GM23338 (cell line): ENCODE data around the gene TP73. TPM values are rescaled to one million over a fixed set of nuclear protein-coding genes. Genes with fewer than 3 reads are reported as not detected.

ENCODE experiments used
- ATAC-seq: fragments of 200-7000 bp; cut with Tn5 transposase; 3 replicates; pipeline ENCODE4 v1.9.1; 2020
- DNase-seq: peaks from one replicate; pipeline ENCODE4 v3.0.0-alpha.2; 2015; ENCODE audit warnings: low spot score
- H2AFZ ChIP-seq: fragments of 200-600 bp; sonication (generic); 2 replicates; pipeline ENCODE4 v1.8.0; 2016; ENCODE audit warnings: antibody characterized with exemption, mild to moderate bottlenecking, moderate library complexity
- H3F3A ChIP-seq: fragments of 200-600 bp; sonication (generic); replicated peaks from 2 replicates; pipeline ENCODE4 v1.8.0; 2017; ENCODE audit warnings: antibody characterized with exemption, mixed run types, low read depth
- H3K27ac ChIP-seq: fragments of 200-600 bp; sonication (generic); 2 replicates; pipeline ENCODE4 v1.6.1; 2016; ENCODE audit warnings: low read depth
- H3K27me3 ChIP-seq: fragments of 200-600 bp; sonication (generic); 2 replicates; pipeline ENCODE4 v1.8.0; 2016; ENCODE audit warnings: mild to moderate bottlenecking, mixed run types, moderate library complexity; ENCODE audit not compliant: insufficient read depth
- H3K36me3 ChIP-seq: fragments of 200-600 bp; sonication (generic); 2 replicates; pipeline ENCODE4 v1.8.0; 2016; ENCODE audit warnings: mild to moderate bottlenecking; ENCODE audit not compliant: insufficient read depth
- H3K4me1 ChIP-seq: fragments of 200-600 bp; sonication (generic); 2 replicates; pipeline ENCODE4 v1.8.0; 2016; ENCODE audit warnings: mild to moderate bottlenecking, moderate library complexity; ENCODE audit not compliant: insufficient read depth
- H3K4me2 ChIP-seq: fragments of 200-600 bp; sonication (generic); 2 replicates; pipeline ENCODE4 v1.7.1; 2017; ENCODE audit warnings: mixed run types
- H3K4me3 ChIP-seq: fragments of 200-600 bp; sonication (generic); 2 replicates; pipeline ENCODE4 v1.6.1; 2016; ENCODE audit warnings: mixed run types
- H3K79me2 ChIP-seq: fragments of 200-600 bp; sonication (generic); replicated peaks from 2 replicates; pipeline ENCODE4 v1.8.0; 2017; ENCODE audit warnings: mild to moderate bottlenecking; ENCODE audit not compliant: insufficient read depth
- H3K9me2 ChIP-seq: fragments of 200-600 bp; sonication (generic); 2 replicates; pipeline ENCODE4 v1.8.0; 2017; ENCODE audit not compliant: insufficient read depth
- H4K20me1 ChIP-seq: fragments of 200-600 bp; sonication (generic); replicated peaks from 2 replicates; pipeline ENCODE4 v1.8.0; 2017; ENCODE audit warnings: mild to moderate bottlenecking; ENCODE audit not compliant: insufficient read depth
- H3K27ac Mint-ChIP-seq: 2 replicates; pipeline ENCODE4 v1.8.0; 2020; ENCODE audit warnings: inconsistent platforms, mild to moderate bottlenecking, moderate library complexity, mixed read lengths
- H3K27me3 Mint-ChIP-seq: 3 replicates; pipeline ENCODE4 v1.8.0; 2022; ENCODE audit warnings: low read depth, mild to moderate bottlenecking, moderate library complexity, mixed read lengths, inconsistent platforms; ENCODE audit not compliant: insufficient read depth, poor library complexity
- H3K36me3 Mint-ChIP-seq: 3 replicates; pipeline ENCODE4 v1.8.0; 2021; ENCODE audit warnings: low read depth, mild to moderate bottlenecking, inconsistent platforms, moderate library complexity, mixed read lengths
- H3K4me1 Mint-ChIP-seq: 3 replicates; pipeline ENCODE4 v1.8.0; 2020; ENCODE audit warnings: mild to moderate bottlenecking, inconsistent platforms, mixed read lengths
- H3K4me3 Mint-ChIP-seq: 3 replicates; pipeline ENCODE4 v1.8.0; 2021; ENCODE audit warnings: moderate library complexity, mild to moderate bottlenecking, inconsistent platforms, mixed read lengths
- H3K9me3 Mint-ChIP-seq: 3 replicates; pipeline ENCODE4 v1.8.0; 2020; ENCODE audit warnings: moderate library complexity, mild to moderate bottlenecking, inconsistent platforms, mixed read lengths
- CREB1 ChIP-seq: fragments of 250-450 bp; sonication (Bioruptor Pico); IDR thresholded peaks from 2 replicates; pipeline ENCODE4 v1.5.0; 2020; ENCODE audit warnings: low read depth, mild to moderate bottlenecking, moderate library complexity
- CTCF ChIP-seq, 2 experiments: fragments of 200-600 bp in 1 of 2; sonication (generic) in 1 of 2; conservative IDR thresholded peaks; 2 replicates each; pipeline versions ENCODE4 v1.5.1 to v1.6.1; 2016 to 2017; ENCODE audit warnings: antibody characterized with exemption in 2 of 2, low read depth in 2 of 2, mild to moderate bottlenecking in 2 of 2, moderate library complexity in 1 of 2
- EZH2 ChIP-seq: fragments of 200-600 bp; sonication (generic); IDR thresholded peaks from one replicate; pipeline ENCODE4 v1.8.0; 2017; ENCODE audit warnings: antibody characterized with exemption, mild to moderate bottlenecking, low read depth; ENCODE audit not compliant: unreplicated experiment
- NANOG ChIP-seq: IDR thresholded peaks from 2 replicates; pipeline ENCODE4 v1.6.1; 2016; ENCODE audit warnings: antibody characterized with exemption, borderline replicate concordance
- ZNF114 ChIP-seq: fragments of 250-450 bp; sonication (Bioruptor Pico); IDR thresholded peaks from 2 replicates; pipeline ENCODE4 v1.5.0; 2020; ENCODE audit warnings: mild to moderate bottlenecking, moderate library complexity
- ZNF462 ChIP-seq: fragments of 250-450 bp; sonication (Bioruptor Pico); IDR thresholded peaks from 2 replicates; pipeline ENCODE4 v1.5.0; 2020; ENCODE audit warnings: mild to moderate bottlenecking, moderate library complexity
- polyA plus RNA-seq: library from polyadenylated mRNA; unstranded; fragments of >200 nt; fragmentation: Nextera tagmentation; extraction: Ambion mirVana; gene quantifications from 2 replicates; pipeline ENCODE4 v1.2.1, GENCODE V29; 2016
- total RNA-seq: library from RNA; depleted of rRNA; stranded (reverse); fragments of >200 nt; shearing (Covaris generic); gene quantifications from 2 replicates; pipeline ENCODE4 v1.2.3, GENCODE V29; 2014

TP73 gene
- total and polyA plus RNA-seq, 2 experiments from 2014 or later: 1.4 to 3.4 TPM

GRCh38 chr1:3727825-3728776 lies 75.8 kb downstream of the TP73 start:
- no peaks in the 10 kb centered on the region for H3K36me3 Mint-ChIP-seq
- H3K36me3 ChIP-seq: no peaks in the 10 kb centered on the region

More at GRCh38 chr1:3727825-3728776, 75.8 kb downstream of the TP73 start:
- no peak overlapping the region for H3K4me3 Mint-ChIP-seq
- ATAC-seq: no peak
- H3K4me2 ChIP-seq: no peak overlapping the region
- H3K9me3 Mint-ChIP-seq: 0 out of 3 replicates have a peak, but pooled peaks cover 2% of the 10 kb centered on the region
- H3K27me3 ChIP-seq: no peaks in the 10 kb centered on the region
- H2AFZ ChIP-seq: no peak overlapping the region
- H3K79me2 ChIP-seq: no peaks in the 10 kb centered on the region
- H3K4me3 ChIP-seq: no peak overlapping the region
- H3K27me3 Mint-ChIP-seq: peaks cover 12% of the 10 kb centered on the region
- H3K9me2 ChIP-seq: no peaks in the 10 kb centered on the region
- H3K27ac Mint-ChIP-seq: no peak overlapping the region
- no peaks in the 10 kb centered on the region for H4K20me1 ChIP-seq
- H3K27ac ChIP-seq: no peak overlapping the region
- 0 out of 2 replicates have a peak, but pooled peaks cover 3% of the 10 kb centered on the region for H3F3A ChIP-seq
- H3K4me1 ChIP-seq: peaks cover 2% of the 10 kb centered on the region; the same call in 1 of the 2 replicates
- TF ChIP-seq ZNF462: no peak
- TF ChIP-seq ZNF114: no peak
- no peak for TF ChIP-seq EZH2
- TF ChIP-seq CREB1: no peak
- no peak for TF ChIP-seq NANOG
- TF ChIP-seq CTCF (conservative IDR thresholded peaks at IDR 0.05; ENCODE audit: low read depth in 2 of 2): no peak
- H3K4me1 Mint-ChIP-seq: peaks cover 3% of the 10 kb centered on the region; the same call in 2 of the 3 replicates
- no peak for DNase-seq
